ENCODE data around the gene PRICKLE4. TPM values are rescaled to one million over a fixed set of nuclear protein-coding genes. Genes with fewer than 3 reads are reported as not detected.

PRICKLE4 gene
- total and polyA plus RNA-seq, 2 of the 4 experiments (the other 2 are of a cell fraction): 0.72 TPM; not detected in 1

GRCh38 chr6:41743406-41744235 lies 37.0 kb upstream of the PRICKLE4 start:
- no peaks in the 10 kb centered on the region for H3K9me3 ChIP-seq (ENCODE audit: control insufficient read depth, insufficient read depth, low read length)
- no peak overlapping the region for H3K4me2 ChIP-seq (ENCODE audit: low read depth, low read length)
- no peak overlapping the region for H2BK15ac ChIP-seq (ENCODE audit: low read depth, low read length)
- no peak overlapping the region for H3K18ac ChIP-seq (ENCODE audit: low read depth, low read length)
- H2BK120ac ChIP-seq (ENCODE audit: low read depth, low read length): no peak overlapping the region
- H3K23ac ChIP-seq (ENCODE audit: low read depth, low read length): no peak overlapping the region
- H3K79me1 ChIP-seq (ENCODE audit: low read depth in 1 of 2, low read length in 2 of 2): no peaks in the 10 kb centered on the region
- H3K4me1 ChIP-seq (ENCODE audit: control insufficient read depth, insufficient read depth, low read length): no peaks in the 10 kb centered on the region
- no peaks in the 10 kb centered on the region for H3K9me1 ChIP-seq (ENCODE audit: insufficient read depth, low read length)
- H3K27ac ChIP-seq (ENCODE audit: insufficient read depth, low read length): no peak overlapping the region
- dilution Hi-C loops (cut with HindIII; ENCODE audit: low sequenced_read_pairs, unreplicated experiment) (no loop called here), intact Hi-C loops (cut with micrococcal nuclease) (no loop called here), in situ Hi-C loops (cut with MboI; ENCODE audit: low sequenced_read_pairs) (no loop called here)
- 90% methylated on average over 4 of the region's 6 CpGs; no CpG with 5 or more reads in 1 of the 2 experiments for whole genome bisulfite sequencing, 2 experiments (ENCODE audit: extremely low coverage in 2 of 2, insufficient read length in 1 of 2)
- no peak overlapping the region for H4K5ac ChIP-seq (ENCODE audit: low read depth, low read length)
- H2AK5ac ChIP-seq (ENCODE audit: low read depth, low read length): no peak overlapping the region
- H2AK9ac ChIP-seq (replicated peaks; ENCODE audit: low read depth, low read length, poor library complexity): no peak overlapping the region
- H3K56ac ChIP-seq (ENCODE audit: extremely low read depth, insufficient read depth, low read length): no peak overlapping the region
- no peak overlapping the region for H2BK5ac ChIP-seq (ENCODE audit: low read depth, low read length, poor library complexity, severe bottlenecking)
- no peak overlapping the region for H3K14ac ChIP-seq (replicated peaks; ENCODE audit: low read depth, low read length)
- no peak overlapping the region for H3K9ac ChIP-seq (ENCODE audit: low read depth, low read length)
- no peak overlapping the region for H4K91ac ChIP-seq (ENCODE audit: insufficient read depth, low read depth, low read length)
- no peak overlapping the region for H2AFZ ChIP-seq (replicated peaks; ENCODE audit: low read length, poor library complexity)
- no peaks in the 10 kb centered on the region for H3K36me3 ChIP-seq (ENCODE audit: control insufficient read depth, insufficient read depth, low read length)
- no peak overlapping the region for H4K8ac ChIP-seq (ENCODE audit: low read depth in 2 of 2, low read length in 2 of 2)
- TF ChIP-seq CTCF (conservative IDR thresholded peaks at IDR 0.05; ENCODE audit: low read depth, low read length) (no peak), MXI1 (IDR thresholded peaks at IDR 0.05; ENCODE audit: borderline replicate concordance, low read depth, low read length) (no peak), ELK1 (IDR thresholded peaks at IDR 0.05; ENCODE audit: borderline replicate concordance, low read depth, low read length) (no peak), SMC3 (IDR thresholded peaks at IDR 0.05; ENCODE audit: low read depth, low read length) (no peak), FOS (IDR thresholded peaks at IDR 0.05; ENCODE audit: low read depth, low read length) (no peak), MAZ (IDR thresholded peaks at IDR 0.05; ENCODE audit: borderline replicate concordance, low read depth, low read length) (no peak), CEBPB (IDR thresholded peaks at IDR 0.05; ENCODE audit: low read depth, low read length) (no peak), RAD21 (IDR thresholded peaks at IDR 0.05; ENCODE audit: low read length) (no peak)
- DNase-seq (no peak), ATAC-seq (ENCODE audit: low read depth) (peak; percentile 55; the same call in 1 of the 2 replicates)
- no peak overlapping the region for H3K4ac ChIP-seq (ENCODE audit: low read depth, low read length)
- peaks cover 12% of the 10 kb centered on the region; the same call in 1 of the 2 replicates for H3K27me3 ChIP-seq (ENCODE audit: control insufficient read depth, insufficient read depth, low read length)
- BruUV-seq (replicated peaks): no TSS peak
- POLR2A ChIA-PET (ENCODE audit: unreplicated experiment): no interaction called here
- no peak overlapping the region for H3K4me3 ChIP-seq (ENCODE audit: insufficient read depth, low read depth, low read length)
- CTCF ChIA-PET: no interaction called here
- no peaks in the 10 kb centered on the region for H4K20me1 ChIP-seq (ENCODE audit: insufficient read depth, low read length)
- H2BK20ac ChIP-seq (ENCODE audit: low read depth, low read length): no peak overlapping the region
